HepG2 (cell line): ENCODE measurements around the gene RHOT2. TPM values are rescaled to one million over a fixed set of nuclear protein-coding genes. Genes with fewer than 3 reads are reported as not detected.

ENCODE experiments used
- CERS6 ChIP-seq: sonication (generic); formaldehyde crosslinking; IDR thresholded peaks from 2 replicates; pipeline ENCODE4 v1.5.0; 2020; ENCODE audit warnings: missing genetic modification reagents
- DBP ChIP-seq: sonication (generic); formaldehyde crosslinking; IDR thresholded peaks from 2 replicates; pipeline ENCODE4 v1.4.0; 2020; ENCODE audit warnings: missing genetic modification reagents; ENCODE audit errors: not compliant biosample characterization
- IRF2 ChIP-seq: IDR thresholded peaks from 2 replicates; pipeline ENCODE4 v1.6.1; 2018; ENCODE audit warnings: missing genetic modification reagents, missing compliant biosample characterization
- MEIS2 ChIP-seq: sonication (generic); formaldehyde crosslinking; IDR thresholded peaks from 2 replicates; pipeline ENCODE4 v1.9.0; 2021; ENCODE audit warnings: mild to moderate bottlenecking, missing genetic modification reagents
- NR3C1 ChIP-seq: sonication (generic); formaldehyde crosslinking; IDR thresholded peaks from 2 replicates; pipeline ENCODE4 v1.4.0; 2020; ENCODE audit warnings: missing genetic modification reagents
- SNAPC5 ChIP-seq: sonication (generic); formaldehyde crosslinking; IDR thresholded peaks from 2 replicates; pipeline ENCODE4 v1.8.1; 2023; ENCODE audit warnings: mild to moderate bottlenecking, missing genetic modification reagents, borderline replicate concordance
- TFE3 ChIP-seq: IDR thresholded peaks from 2 replicates; pipeline ENCODE4 v1.6.1; 2016
- ZBED4 ChIP-seq: sonication (generic); formaldehyde crosslinking; IDR thresholded peaks from 2 replicates; pipeline ENCODE4 v1.4.0; 2020; ENCODE audit warnings: missing genetic modification reagents, borderline replicate concordance
- ZFP36 ChIP-seq: fragments of 150-350 bp; IDR thresholded peaks from 2 replicates; pipeline ENCODE4 v1.6.1; 2018; ENCODE audit warnings: borderline replicate concordance, low read length, low read depth; ENCODE audit not compliant: partially characterized antibody
- ZNF235 ChIP-seq: sonication (generic); formaldehyde crosslinking; IDR thresholded peaks from 2 replicates; pipeline ENCODE4 v1.8.1; 2023; ENCODE audit warnings: mild to moderate bottlenecking, missing genetic modification reagents, borderline replicate concordance
- ZNF33B ChIP-seq: sonication (generic); formaldehyde crosslinking; IDR thresholded peaks from 2 replicates; pipeline ENCODE4 v1.5.1; 2020; ENCODE audit warnings: mild to moderate bottlenecking, missing genetic modification reagents
- ZNF451 ChIP-seq: sonication (generic); formaldehyde crosslinking; IDR thresholded peaks from 2 replicates; pipeline ENCODE4 v1.5.0; 2020; ENCODE audit warnings: mild to moderate bottlenecking, missing genetic modification reagents
- ZNF607 ChIP-seq: sonication (generic); formaldehyde crosslinking; IDR thresholded peaks from 2 replicates; pipeline ENCODE4 v1.5.1; 2020; ENCODE audit warnings: missing genetic modification reagents, mild to moderate bottlenecking, borderline replicate concordance
- ZNF660 ChIP-seq: sonication (generic); formaldehyde crosslinking; IDR thresholded peaks from 2 replicates; pipeline ENCODE4 v1.5.1; 2020; ENCODE audit warnings: mild to moderate bottlenecking, low read depth, missing genetic modification reagents, borderline replicate concordance
- ZNF710 ChIP-seq: sonication (generic); formaldehyde crosslinking; IDR thresholded peaks from 2 replicates; pipeline ENCODE4 v1.5.0; 2020; ENCODE audit warnings: mild to moderate bottlenecking, missing genetic modification reagents, borderline replicate concordance
- ZNF724P ChIP-seq: sonication (generic); formaldehyde crosslinking; IDR thresholded peaks from 2 replicates; pipeline ENCODE4 v1.8.0; 2022; ENCODE audit warnings: missing genetic modification reagents, borderline replicate concordance
- ZNF784 ChIP-seq: sonication (generic); formaldehyde crosslinking; IDR thresholded peaks from 2 replicates; pipeline ENCODE4 v1.5.1; 2020; ENCODE audit warnings: missing genetic modification reagents, mild to moderate bottlenecking, borderline replicate concordance
- polyA plus RNA-seq, 8 experiments: library from polyadenylated mRNA; depleted of rRNA in 3 of 8; stranded (reverse) in 7 of 8; unstranded in 1 of 8; fragments of >200 nt; fragmentation: Illumina TruSeq in 4 of 8; extraction: Trizol in 4 of 8; gene quantifications; 2 replicates each; pipeline versions ENCODE4 v1.2.1 to v1.2.3, GENCODE V29; 2011 to 2016; ENCODE audit warnings: low read depth in 4 of 8, missing spikeins in 1 of 8, mixed read lengths in 1 of 8; ENCODE audit not compliant: insufficient read depth in 1 of 8
- total RNA-seq, 5 experiments: library from RNA; depleted of rRNA; stranded (reverse); fragments of >200 nt; fragmentation: Illumina TruSeq; extraction: Trizol; gene quantifications; 2 replicates each; pipeline ENCODE4 v1.2.3, GENCODE V29; 2016; ENCODE audit warnings: low read depth in 1 of 5

Gene RHOT2
- total and polyA plus RNA-seq, 2 of the 13 experiments (the other 11 are each of a cell fraction or from before 2014, with no cell fraction given), result 63.6 to 76.9 TPM

GRCh38 chr16:695355-696089 is 27.6 kb downstream of the RHOT2 start (continued):
- TF ChIP-seq NR3C1 (CRISPR knock-in tag) (0 out of 2 replicates have a peak, but pooled peaks have one; percentile 7), MEIS2 (CRISPR knock-in tag) (no peak), ZNF724P (peak; percentile 86), TFE3 (CRISPR knock-in tag) (peak; percentile 52; the same call in 1 of the 2 replicates), ZFP36 (no peak), ZNF235 (CRISPR knock-in tag) (no peak), ZBED4 (CRISPR knock-in tag) (no peak; the same call in 1 of the 2 replicates), SNAPC5 (CRISPR knock-in tag) (no peak), IRF2 (peak; percentile 66; the same call in 1 of the 2 replicates), DBP (CRISPR knock-in tag) (peak; percentile 54), ZNF33B (CRISPR knock-in tag) (no peak), CERS6 (CRISPR knock-in tag) (peak; percentile 60; the same call in 1 of the 2 replicates), ZNF784 (CRISPR knock-in tag) (no peak), ZNF660 (CRISPR knock-in tag) (0 out of 2 replicates have a peak, but pooled peaks have one; percentile 65), ZNF710 (CRISPR knock-in tag) (peak; percentile 52; the same call in 1 of the 2 replicates), ZNF607 (CRISPR knock-in tag) (0 out of 2 replicates have a peak, but pooled peaks have one; percentile 77), ZNF451 (peak; percentile 74)
